GM18517 (cell line): ENCODE data around the gene NT5C1B.

Experiments
- ATAC-seq: cut with Tn5 transposase; IDR thresholded peaks from one replicate; pipeline ENCODE4 v1.9.1; 2021; ENCODE audit warnings: mild to moderate bottlenecking, moderate library complexity; ENCODE audit not compliant: unreplicated experiment

Gene NT5C1B

DNA sequence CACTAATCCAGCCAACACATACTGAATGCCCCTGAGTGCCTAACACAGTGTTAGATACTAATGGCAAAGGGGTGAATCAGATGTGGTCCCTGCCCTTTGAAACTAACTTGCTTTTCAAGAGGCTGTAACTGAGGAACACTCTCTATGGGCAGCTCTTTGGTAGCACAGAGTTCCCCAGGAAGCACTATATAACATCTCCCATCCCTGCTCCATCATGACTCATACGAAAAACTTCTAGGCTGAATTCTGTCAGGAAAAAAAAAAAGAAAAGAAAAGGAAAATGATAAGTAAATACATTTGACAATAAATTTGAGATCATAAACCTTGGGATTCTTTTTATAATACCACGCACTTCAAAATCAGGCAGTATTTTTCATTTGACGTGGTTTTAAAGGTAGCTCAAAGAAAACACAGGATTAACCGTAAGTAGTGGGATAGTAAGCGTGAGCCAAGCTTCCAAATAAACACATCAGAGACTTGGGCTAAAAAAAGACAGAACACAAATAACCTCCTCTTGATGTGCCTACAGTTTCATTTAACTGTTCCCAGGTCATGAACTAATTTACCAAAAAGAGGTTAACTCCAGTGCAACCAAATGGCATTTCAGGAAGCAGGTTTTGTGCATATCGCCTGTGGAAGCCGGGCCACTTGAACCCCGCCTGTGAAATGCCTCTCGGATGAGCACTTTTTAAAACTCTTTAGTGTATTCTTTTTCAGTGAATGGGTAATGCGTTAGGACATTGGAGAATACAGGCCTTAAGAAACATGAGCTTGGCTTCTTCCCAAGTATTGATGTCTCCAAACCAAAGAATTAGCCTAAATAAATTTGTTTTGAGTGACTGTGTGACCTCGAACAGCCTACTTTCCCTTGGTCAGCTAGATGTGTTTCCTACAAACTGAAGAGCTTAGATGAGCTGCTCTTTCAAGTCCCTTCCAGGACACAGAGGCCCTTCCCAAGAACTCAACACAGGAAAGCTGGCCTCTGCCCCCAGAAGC lies 71.0 kb downstream of the NT5C1B start:
- no peak for ATAC-seq

DNA sequence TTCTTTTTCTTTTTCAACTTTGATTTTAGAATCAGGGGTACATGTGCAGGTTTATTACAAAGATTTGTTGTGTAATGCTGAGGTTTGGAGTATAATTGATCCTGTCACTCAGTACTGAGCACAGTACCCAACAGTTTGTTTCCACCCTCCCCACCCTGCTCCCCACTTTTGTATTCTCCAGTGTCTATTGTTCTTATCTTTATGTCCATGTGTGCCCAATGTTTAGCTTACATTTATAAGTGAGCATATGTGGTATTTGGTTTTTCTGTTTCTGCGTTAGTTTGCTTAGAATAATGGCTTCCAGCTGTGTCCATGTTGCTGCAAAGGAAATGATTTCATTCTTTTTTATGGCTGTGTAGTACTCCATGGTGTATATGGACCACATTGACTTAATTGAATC lies 72.0 kb downstream of the NT5C1B start:
- no peak for ATAC-seq

DNA sequence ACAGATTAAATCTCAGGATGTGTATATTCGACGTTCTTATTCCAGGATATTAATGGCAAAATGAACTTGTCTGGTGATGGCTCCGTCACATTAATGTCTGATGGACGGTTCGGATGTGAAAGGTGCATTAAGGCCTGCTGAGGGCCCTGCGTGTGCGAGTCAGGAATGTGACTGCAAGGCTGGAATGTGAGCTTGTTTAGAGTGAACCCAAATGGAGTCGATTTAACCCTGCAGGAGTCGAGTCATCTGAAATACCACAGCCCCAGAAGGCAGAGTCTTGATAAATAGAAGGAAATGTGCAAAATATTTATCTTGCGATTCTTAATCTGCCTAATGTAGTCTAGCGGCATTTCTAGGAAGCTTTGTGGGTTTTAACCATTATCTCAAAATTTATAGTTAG lies 73.3 kb downstream of the NT5C1B start:
- ATAC-seq: no peak

DNA sequence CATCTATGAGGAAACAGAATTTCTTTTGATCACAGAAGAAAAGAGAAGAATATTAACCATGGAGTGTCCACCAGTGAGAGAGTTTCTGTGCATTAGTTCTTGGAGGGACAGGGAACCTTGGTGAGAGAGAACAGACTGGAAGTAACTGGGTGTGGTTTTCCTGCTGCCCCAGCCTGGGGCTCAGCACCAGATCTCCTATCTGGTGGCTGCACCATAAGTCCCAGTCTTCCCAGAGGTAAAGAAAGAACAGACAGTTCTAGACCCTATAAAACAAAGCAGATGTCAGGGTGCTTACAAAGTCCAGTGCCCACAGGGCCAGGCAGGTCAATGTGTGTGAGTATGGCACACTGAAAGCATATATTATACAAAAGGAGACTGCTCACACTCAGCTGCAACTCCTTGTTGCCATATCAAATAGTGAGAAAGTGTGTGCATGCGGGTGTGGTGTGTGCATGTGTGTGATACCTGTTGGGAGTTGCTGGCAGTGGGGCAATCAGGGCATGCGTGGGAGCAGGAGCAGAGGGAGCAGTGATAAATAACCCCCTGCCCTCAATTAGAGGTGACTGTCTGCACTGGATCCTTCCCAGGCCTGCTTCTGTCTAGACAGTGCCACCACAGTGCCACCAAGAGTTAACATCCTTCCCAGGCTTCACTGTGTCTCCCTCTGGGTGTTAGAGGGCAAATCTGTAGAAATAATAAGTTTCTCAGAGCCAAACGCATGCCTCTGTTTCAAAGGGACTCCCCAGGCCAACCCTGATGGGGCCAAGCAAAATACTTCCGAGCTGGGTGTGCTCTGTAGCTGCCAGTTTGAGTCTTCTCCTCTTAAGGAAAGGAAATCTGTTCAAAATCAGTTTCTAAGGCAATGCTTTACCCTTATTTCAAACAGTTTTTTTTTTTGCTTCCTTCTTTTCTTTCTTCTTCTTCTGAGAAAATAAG lies 74.6 kb downstream of the NT5C1B start:
- no peak for ATAC-seq
